ENCODE measurements around the gene TPRG1L. TPM values are rescaled to one million over a fixed set of nuclear protein-coding genes. Genes with fewer than 3 reads are reported as not detected.

Gene TPRG1L
- total RNA-seq, 6 experiments from 2014 or later = 51.8 to 63.5 (median 58.0) TPM

DNA sequence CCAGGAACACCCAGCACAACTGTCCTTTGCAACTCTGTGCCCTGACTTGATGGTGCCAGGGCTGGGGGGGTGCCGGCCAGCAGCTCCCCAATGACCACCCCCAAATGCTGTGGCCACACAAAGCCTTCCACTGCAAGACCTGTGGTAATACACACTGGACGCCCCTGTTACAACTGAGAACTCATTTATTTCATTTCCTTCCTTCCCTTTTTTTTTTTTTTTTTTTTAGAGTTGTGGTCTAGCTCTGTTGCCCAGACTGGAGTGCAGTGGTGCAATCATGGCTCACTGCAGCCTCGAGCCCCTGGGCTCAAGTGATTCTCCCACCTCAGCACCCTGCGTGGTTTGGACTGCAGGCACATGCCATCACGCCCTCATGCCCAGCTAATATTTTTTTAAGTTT, 52.7 kb downstream of the TPRG1L start:
- no peaks in the 10 kb centered on the region for H3K4me1 Mint-ChIP-seq (ENCODE audit: low read depth)
- H3K27ac Mint-ChIP-seq = no peak overlapping the region
- DNase-seq = no peak
- no peak for TF ChIP-seq CTCF (IDR thresholded peaks at IDR 0.05)
- H3K4me3 Mint-ChIP-seq = no peak overlapping the region
- H3K9me3 Mint-ChIP-seq = no peaks in the 10 kb centered on the region
- no peaks in the 10 kb centered on the region for H3K36me3 Mint-ChIP-seq (ENCODE audit: low read depth)
- H3K27me3 Mint-ChIP-seq (ENCODE audit: insufficient read depth) = peaks cover 24% of the 10 kb centered on the region

DNA sequence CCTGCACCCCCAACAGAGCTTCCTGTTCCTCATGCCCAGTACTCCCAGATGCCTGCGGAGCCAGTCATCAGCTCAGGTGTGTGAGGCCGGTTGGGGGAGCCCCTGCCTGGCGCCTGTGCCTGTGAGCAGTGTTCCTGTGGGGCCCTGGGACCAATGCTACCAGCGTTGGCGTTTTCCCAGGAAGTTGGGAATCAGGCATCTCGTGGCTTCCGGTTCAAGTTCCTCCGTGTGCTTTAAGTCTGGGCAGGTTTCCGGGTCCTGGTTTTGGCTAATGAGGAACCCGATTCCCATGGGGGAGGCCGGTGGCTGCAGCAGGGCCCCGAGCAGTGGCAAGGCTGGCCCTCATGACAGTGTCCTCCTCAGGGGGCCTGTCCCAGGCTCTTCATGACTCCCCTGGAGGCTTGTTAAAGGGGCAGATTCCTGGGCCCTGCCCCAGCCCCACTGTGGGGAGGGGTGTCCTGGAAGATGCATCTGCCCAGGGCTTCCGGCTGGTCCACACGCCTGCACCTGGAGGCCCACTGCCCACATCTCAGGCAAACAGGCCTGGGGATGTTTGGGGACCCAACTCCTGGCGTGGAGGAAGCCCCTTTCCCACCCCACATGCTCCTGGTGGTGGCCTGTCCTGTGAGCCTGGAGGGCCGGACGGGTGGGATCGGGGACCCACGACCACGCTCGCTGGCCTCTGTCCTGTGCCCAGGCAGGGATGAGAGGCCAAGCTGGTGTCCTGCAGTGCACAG, 53.7 kb downstream of the TPRG1L start:
- Mint-ChIP-seq H3K9me3 (no peaks in the 10 kb centered on the region), H3K27ac (no peak overlapping the region), H3K4me1 (ENCODE audit: low read depth) (no peaks in the 10 kb centered on the region), H3K4me3 (no peak overlapping the region), H3K36me3 (ENCODE audit: low read depth) (no peaks in the 10 kb centered on the region), H3K27me3 (ENCODE audit: insufficient read depth) (peaks cover 20% of the 10 kb centered on the region)
- DNase-seq = no peak
- no peak for TF ChIP-seq CTCF (IDR thresholded peaks at IDR 0.05)

- Mint-ChIP-seq H3K27me3 (ENCODE audit: insufficient read depth) (peaks cover 18% of the 10 kb centered on the region), H3K36me3 (ENCODE audit: low read depth) (no peaks in the 10 kb centered on the region), H3K9me3 (no peaks in the 10 kb centered on the region), H3K4me3 (no peak overlapping the region), H3K27ac (no peak overlapping the region), H3K4me1 (ENCODE audit: low read depth) (no peaks in the 10 kb centered on the region)
- no peak for TF ChIP-seq CTCF (IDR thresholded peaks at IDR 0.05)
- no peak for DNase-seq
These were observed 54.3 kb downstream of the TPRG1L start for GRCh38 chr1:3679098-3679555.

Other genes with a start within 250 kb of the TPRG1L start
- under 1 TPM in 3 of 6 experiments, not detected in 3; 0.08 to 0.18 (median 0.17) TPM for gene ARHGEF16, start 170.3 kb upstream of the TPRG1L start, total RNA-seq (2021; fragmentation: NEBNext Ultra II Directional; extraction: Animal tissue kit (Norgen Biotek cat#: 25700))
- gene MEGF6, start 13.5 kb upstream of the TPRG1L start, total RNA-seq (2021; fragmentation: NEBNext Ultra II Directional; extraction: Animal tissue kit (Norgen Biotek cat#: 25700)) = 10 to 100 TPM; 20.3 to 39.2 (median 23.0) TPM
- gene WRAP73, start 25.1 kb downstream of the TPRG1L start, total RNA-seq (2021; fragmentation: NEBNext Ultra II Directional; extraction: Animal tissue kit (Norgen Biotek cat#: 25700)) = 10 to 100 TPM; 11.8 to 14.8 (median 14.3) TPM
- gene TP73, start 27.5 kb downstream of the TPRG1L start, total RNA-seq (2021; fragmentation: NEBNext Ultra II Directional; extraction: Animal tissue kit (Norgen Biotek cat#: 25700)) = not detected
- gene CCDC27, start 127.4 kb downstream of the TPRG1L start, total RNA-seq (2021; fragmentation: NEBNext Ultra II Directional; extraction: Animal tissue kit (Norgen Biotek cat#: 25700)) = not detected
- gene SMIM1, start 147.7 kb downstream of the TPRG1L start, total RNA-seq (2021; fragmentation: NEBNext Ultra II Directional; extraction: Animal tissue kit (Norgen Biotek cat#: 25700)) = 1 to 10 TPM in 4 of 6 experiments, under 1 TPM in 2; 0.38 to 3.4 (median 1.6) TPM
- 10 to 100 TPM; 39.1 to 51.0 (median 45.2) TPM for gene LRRC47, start 171.5 kb downstream of the TPRG1L start, total RNA-seq (2021; fragmentation: NEBNext Ultra II Directional; extraction: Animal tissue kit (Norgen Biotek cat#: 25700))
- 10 to 100 TPM; 43.2 to 63.4 (median 52.9) TPM for gene CEP104, start 232.2 kb downstream of the TPRG1L start, total RNA-seq (2021; fragmentation: NEBNext Ultra II Directional; extraction: Animal tissue kit (Norgen Biotek cat#: 25700))
- 1 to 10 TPM; 4.5 to 5.8 (median 5.2) TPM for gene DFFB, start 232.5 kb downstream of the TPRG1L start, total RNA-seq (2021; fragmentation: NEBNext Ultra II Directional; extraction: Animal tissue kit (Norgen Biotek cat#: 25700))